ENCODE results near the gene NKIRAS2.
"Not testable (repeated sequence)": the region's sequence is repeated elsewhere in the genome, so short reads cannot be mapped to it uniquely, and the experiment has no call there.

NKIRAS2 gene

GRCh38 chr17:42017866-42018200, 2.1 kb upstream of the NKIRAS2 start:
- Histone ChIP-seq H3K36me3 (peaks cover 9 to 15% (median 14%) of the 10 kb centered on the region in 3 donors), H3K27me3 (no peaks in the 10 kb centered on the region), H3K4me1 (peaks cover 0 to 56% (median 53%) of the 10 kb centered on the region in 4 donors), H3K9me3 (no peaks in the 10 kb centered on the region), H3K4me3 (peak overlapping the region; percentile 83 to 87), H3K27ac (peak overlapping the region; percentile 79 to 89)
- intact Hi-C loops (cut with DNase I; ENCODE audit: low total_unique reads), result no loop called here
- peak in 1 of 2 donors; percentile 63 for DNase-seq
- TF ChIP-seq CTCF (IDR thresholded peaks at IDR 0.05), result no peak

GRCh38 chr17:42018339-42018738, 1.6 kb upstream of the NKIRAS2 start:
- TF ChIP-seq CTCF (IDR thresholded peaks at IDR 0.05), result no peak
- Histone ChIP-seq H3K4me3 (peak overlapping the region in 1 of 2 donors; percentile 83), H3K9me3 (no peaks in the 10 kb centered on the region), H3K4me1 (peaks cover 0 to 51% (median 48%) of the 10 kb centered on the region in 4 donors), H3K27ac (peak overlapping the region; percentile 79 to 89), H3K27me3 (no peaks in the 10 kb centered on the region), H3K36me3 (peaks cover 13 to 20% (median 19%) of the 10 kb centered on the region in 3 donors)
- intact Hi-C loops (cut with DNase I; ENCODE audit: low total_unique reads), result no loop called here
- peak in 1 of 2 donors; percentile 9 for DNase-seq

- Histone ChIP-seq H3K27me3 (no peaks in the 10 kb centered on the region), H3K27ac (no peak overlapping the region), H3K4me1 (peaks cover 0 to 47% (median 42%) of the 10 kb centered on the region in 4 donors), H3K36me3 (peaks cover 18 to 26% (median 24%) of the 10 kb centered on the region in 3 donors), H3K9me3 (no peaks in the 10 kb centered on the region), H3K4me3 (no peak overlapping the region)
- intact Hi-C loops (cut with DNase I; ENCODE audit: low total_unique reads), result no loop called here
- no peak for DNase-seq
- no peak for TF ChIP-seq CTCF (IDR thresholded peaks at IDR 0.05)
Measured at GRCh38 chr17:42018988-42019387, 902 bp upstream of the NKIRAS2 start.

GRCh38 chr17:42020845-42021244, 955 bp downstream of the NKIRAS2 start:
- peak overlapping the region; percentile 80 to 86 for H3K27ac ChIP-seq
- H3K4me1 ChIP-seq, result peaks cover 0 to 38% (median 30%) of the 10 kb centered on the region in 4 donors
- peak in 1 of 2 donors; percentile 41 for DNase-seq

GRCh38 chr17:42023524-42024349, 3.8 kb downstream of the NKIRAS2 start:
- Histone ChIP-seq H3K27ac (no peak overlapping the region), H3K9me3 (no peaks in the 10 kb centered on the region), H3K4me3 (no peak overlapping the region), H3K4me1 (peaks cover 0 to 23% (median 18%) of the 10 kb centered on the region in 4 donors), H3K36me3 (peaks cover 22 to 32% (median 27%) of the 10 kb centered on the region in 3 donors), H3K27me3 (peaks cover 0 to 22% of the 10 kb centered on the region in 2 donors)
- intact Hi-C loops (cut with DNase I; ENCODE audit: low total_unique reads), result loop anchor here (2.0 to 5.0 kb wide), 2 partner anchors 61 to 93 kb away; no protein-coding TSS in a partner anchor
- TF ChIP-seq CTCF (IDR thresholded peaks at IDR 0.05), result no peak
- peak; percentile 42 to 72 for DNase-seq

More at GRCh38 chr17:42020845-42021244, 955 bp downstream of the NKIRAS2 start:
- Histone ChIP-seq H3K36me3 (peaks cover 22 to 32% (median 27%) of the 10 kb centered on the region in 3 donors), H3K4me3 (peak overlapping the region; percentile 73 to 78)
- H3K27me3 ChIP-seq, H3K9me3 ChIP-seq: not testable (repeated sequence)
- intact Hi-C loops (cut with DNase I; ENCODE audit: low total_unique reads), result loop anchor here (5.0 kb wide), 1 partner anchor 59 kb away; no protein-coding TSS in a partner anchor

GRCh38 chr17:42025191-42025579, 5.3 kb downstream of the NKIRAS2 start:
- no peak for TF ChIP-seq CTCF (IDR thresholded peaks at IDR 0.05)
- H3K4me1 ChIP-seq, result peaks cover 0 to 23% (median 16%) of the 10 kb centered on the region in 4 donors
- DNase-seq, result no peak
- peaks cover 22 to 32% (median 27%) of the 10 kb centered on the region in 3 donors for H3K36me3 ChIP-seq
- H3K4me3 ChIP-seq, result no peak overlapping the region
- H3K9me3 ChIP-seq, result no peaks in the 10 kb centered on the region
- no peak overlapping the region for H3K27ac ChIP-seq
- H3K27me3 ChIP-seq, result peaks cover 0 to 23% of the 10 kb centered on the region in 2 donors
- intact Hi-C loops (cut with DNase I; ENCODE audit: low total_unique reads), result loop anchor here (2.0 kb wide), 1 partner anchor 92 kb away; no protein-coding TSS in a partner anchor
